ENCODE measurements around the gene C1orf21.
A peak's percentile ranks its signal among the peaks of the same experiment; 100 is the strongest.

The C1orf21 gene

DNA sequence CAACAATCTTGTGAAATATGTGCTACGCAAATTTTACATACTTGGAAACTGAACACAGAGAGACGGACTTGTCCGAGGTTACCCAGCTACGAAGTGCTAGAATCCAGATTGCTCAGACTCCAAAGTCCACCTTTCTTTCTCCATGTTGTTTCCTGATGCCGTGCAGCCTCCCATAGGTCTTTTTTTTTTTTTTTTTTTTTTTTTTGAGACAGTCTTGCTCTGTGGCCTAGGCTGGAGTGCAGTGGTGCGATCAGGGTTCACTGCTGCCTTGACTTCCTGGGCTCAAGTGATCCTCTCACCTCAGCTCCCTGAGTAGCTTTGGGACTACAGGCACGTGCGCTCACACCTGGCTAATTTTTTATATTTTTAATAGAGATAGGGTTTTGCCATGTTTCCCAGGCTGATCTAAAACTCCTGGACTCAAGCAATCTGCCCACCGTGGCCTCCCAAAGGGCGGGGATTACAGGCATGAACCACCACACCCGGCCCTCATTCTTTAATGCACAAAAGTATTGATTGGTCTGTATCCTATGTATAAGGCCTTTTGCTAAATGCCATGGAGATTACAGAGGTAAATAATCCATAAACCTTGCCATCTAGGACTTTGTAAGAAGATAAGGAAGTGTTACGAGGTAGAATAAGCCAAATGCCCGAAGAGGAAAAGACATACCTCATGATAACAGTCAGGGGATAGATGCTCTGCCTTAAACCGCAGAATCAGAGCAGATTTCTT, 92.8 kb downstream of the C1orf21 start:
- no peak for DNase-seq (ENCODE audit: low read depth, low spot score)
- H3K4me3 ChIP-seq (ENCODE audit: low read depth, low read length): no peak overlapping the region
- in situ Hi-C loops (cut with HindIII; ENCODE audit: low sequenced_read_pairs): no loop called here
- TF ChIP-seq, protein P1, sequence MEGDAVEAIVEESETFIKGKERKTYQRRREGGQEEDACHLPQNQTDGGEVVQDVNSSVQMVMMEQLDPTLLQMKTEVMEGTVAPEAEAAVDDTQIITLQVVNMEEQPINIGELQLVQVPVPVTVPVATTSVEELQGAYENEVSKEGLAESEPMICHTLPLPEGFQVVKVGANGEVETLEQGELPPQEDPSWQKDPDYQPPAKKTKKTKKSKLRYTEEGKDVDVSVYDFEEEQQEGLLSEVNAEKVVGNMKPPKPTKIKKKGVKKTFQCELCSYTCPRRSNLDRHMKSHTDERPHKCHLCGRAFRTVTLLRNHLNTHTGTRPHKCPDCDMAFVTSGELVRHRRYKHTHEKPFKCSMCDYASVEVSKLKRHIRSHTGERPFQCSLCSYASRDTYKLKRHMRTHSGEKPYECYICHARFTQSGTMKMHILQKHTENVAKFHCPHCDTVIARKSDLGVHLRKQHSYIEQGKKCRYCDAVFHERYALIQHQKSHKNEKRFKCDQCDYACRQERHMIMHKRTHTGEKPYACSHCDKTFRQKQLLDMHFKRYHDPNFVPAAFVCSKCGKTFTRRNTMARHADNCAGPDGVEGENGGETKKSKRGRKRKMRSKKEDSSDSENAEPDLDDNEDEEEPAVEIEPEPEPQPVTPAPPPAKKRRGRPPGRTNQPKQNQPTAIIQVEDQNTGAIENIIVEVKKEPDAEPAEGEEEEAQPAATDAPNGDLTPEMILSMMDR (IDR thresholded peaks at IDR 0.05; ENCODE audit: low read depth, low read length): no peak

DNA sequence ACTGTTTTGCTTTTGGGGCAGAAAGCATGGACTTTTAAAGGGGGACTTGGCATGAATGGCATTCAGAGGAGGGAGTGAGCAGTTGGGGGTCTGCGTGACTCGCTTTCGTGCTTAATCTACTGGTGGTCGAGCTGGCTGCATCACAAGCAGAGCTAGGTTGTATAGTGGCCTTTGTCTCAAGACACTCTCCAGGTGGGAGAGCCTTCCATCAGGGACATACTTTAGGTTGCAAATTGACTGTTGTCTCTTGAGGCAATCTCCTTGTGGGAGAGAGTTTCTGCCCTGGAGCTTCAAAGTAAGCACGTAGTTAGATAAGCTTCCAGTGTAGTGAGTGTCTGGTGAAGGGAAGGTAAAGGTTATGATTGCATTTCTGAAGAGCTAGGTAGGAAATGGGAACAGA, 93.9 kb downstream of the C1orf21 start:
- no peak overlapping the region for H3K4me3 ChIP-seq (ENCODE audit: low read depth, low read length)
- in situ Hi-C loops (cut with HindIII; ENCODE audit: low sequenced_read_pairs): no loop called here
- TF ChIP-seq, protein P1 (IDR thresholded peaks at IDR 0.05; ENCODE audit: low read depth, low read length): no peak
- DNase-seq (ENCODE audit: low read depth, low spot score): no peak

DNA sequence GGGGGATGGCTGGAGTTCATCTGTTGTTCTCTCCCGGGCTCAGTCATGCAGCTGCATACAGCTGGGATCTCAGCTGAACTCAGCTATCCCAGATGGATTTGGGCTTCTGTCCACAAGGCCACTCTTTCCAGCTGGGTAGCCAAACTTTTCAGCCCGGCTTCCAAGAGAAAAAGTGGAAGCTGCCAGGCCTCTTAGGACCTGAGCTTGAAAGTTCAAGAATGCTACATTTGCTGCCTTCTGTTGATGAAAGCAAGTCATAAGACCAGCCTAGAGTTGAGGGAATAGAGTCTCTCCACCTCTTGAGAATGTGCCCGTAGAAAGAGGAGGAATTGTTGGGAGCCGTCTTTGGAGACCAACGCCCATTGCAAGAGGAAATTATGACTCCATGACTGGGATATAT, 95.3 kb downstream of the C1orf21 start:
- DNase-seq (ENCODE audit: low read depth, low spot score): no peak
- in situ Hi-C loops (cut with HindIII; ENCODE audit: low sequenced_read_pairs): no loop called here
- TF ChIP-seq, protein P1 (IDR thresholded peaks at IDR 0.05; ENCODE audit: low read depth, low read length): no peak
- H3K4me3 ChIP-seq (ENCODE audit: low read depth, low read length): no peak overlapping the region

DNA sequence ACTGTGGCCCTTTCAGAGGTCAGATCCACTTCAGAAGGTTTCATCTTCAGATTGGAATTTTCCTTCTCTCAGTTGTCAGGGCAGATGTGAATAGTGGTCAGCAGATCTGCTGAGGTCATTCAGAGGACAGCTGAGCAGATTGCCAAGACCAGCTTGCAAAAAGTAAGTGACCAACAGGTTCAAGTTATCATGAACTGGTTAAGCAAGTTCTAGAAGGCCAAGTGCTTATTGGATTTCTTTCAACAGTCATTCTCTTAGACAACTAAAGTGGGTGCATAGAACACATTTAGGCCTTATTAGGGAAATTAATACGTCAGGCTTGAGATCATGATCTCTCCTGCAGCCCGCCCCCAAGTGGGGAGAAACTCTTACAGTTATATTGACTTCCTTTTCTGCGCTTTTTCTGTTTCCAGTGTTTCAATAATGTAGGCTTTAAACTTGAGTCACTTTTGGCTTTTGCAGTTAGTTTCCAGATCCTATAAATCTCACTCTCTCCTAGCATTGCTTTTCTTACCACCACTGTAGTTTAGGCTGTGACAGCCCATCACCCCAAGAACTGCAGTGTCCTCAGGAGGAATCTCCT, 96.4 kb downstream of the C1orf21 start:
- H3K4me3 ChIP-seq (ENCODE audit: low read depth, low read length): no peak overlapping the region
- DNase-seq (ENCODE audit: low read depth, low spot score): peak; percentile 38
- TF ChIP-seq, protein P1 (IDR thresholded peaks at IDR 0.05; ENCODE audit: low read depth, low read length): no peak
- in situ Hi-C loops (cut with HindIII; ENCODE audit: low sequenced_read_pairs): no loop called here

DNA sequence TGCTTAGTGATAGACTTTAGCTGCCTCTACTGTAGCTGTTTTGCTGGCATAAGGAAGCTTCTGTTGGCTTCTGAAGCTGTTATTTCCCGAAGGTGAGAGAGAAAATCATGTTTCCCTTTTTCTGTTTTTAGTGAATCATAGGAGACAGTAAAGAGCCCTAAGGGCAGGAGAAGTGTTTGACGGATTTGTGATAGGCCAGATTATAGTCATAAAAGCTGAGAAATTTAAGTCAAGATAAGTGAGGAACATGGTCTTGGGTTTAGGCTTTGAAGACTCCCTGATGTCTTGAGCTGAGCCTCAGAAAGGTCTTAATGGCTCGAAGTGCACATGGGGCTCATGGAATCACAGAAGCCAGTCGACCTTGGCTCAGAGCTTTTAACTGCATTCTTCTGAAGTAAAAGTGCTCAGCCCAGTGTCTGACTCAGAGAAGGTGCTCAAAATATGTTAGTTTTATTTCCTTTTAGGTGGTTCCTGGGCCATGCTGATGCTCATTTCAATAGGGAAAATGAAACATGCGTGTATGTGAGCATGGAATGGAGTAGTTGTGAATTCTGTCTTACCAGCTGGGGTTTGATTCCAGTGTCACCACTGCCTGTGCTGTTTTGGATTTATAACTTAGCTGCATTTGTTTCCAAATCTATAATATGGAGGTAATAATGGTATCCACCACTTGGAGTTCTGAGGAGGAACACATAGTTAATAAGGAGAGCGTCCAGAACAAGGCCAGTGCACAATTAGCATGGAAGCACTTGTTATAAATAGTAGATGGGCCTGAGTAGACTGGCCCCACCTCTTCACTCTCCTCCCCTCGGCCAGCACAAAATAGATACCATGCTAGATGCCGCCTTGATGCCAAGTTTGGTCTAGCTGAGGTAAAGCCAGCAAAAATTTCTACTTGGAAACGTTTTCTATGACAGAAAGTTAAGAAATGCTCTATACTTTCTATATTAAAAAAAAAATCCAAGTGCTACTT, 99.2 kb downstream of the C1orf21 start:
- TF ChIP-seq, protein P1 (IDR thresholded peaks at IDR 0.05; ENCODE audit: low read depth, low read length): no peak
- no peak overlapping the region for H3K4me3 ChIP-seq (ENCODE audit: low read depth, low read length)
- in situ Hi-C loops (cut with HindIII; ENCODE audit: low sequenced_read_pairs): no loop called here
- no peak for DNase-seq (ENCODE audit: low read depth, low spot score)

DNA sequence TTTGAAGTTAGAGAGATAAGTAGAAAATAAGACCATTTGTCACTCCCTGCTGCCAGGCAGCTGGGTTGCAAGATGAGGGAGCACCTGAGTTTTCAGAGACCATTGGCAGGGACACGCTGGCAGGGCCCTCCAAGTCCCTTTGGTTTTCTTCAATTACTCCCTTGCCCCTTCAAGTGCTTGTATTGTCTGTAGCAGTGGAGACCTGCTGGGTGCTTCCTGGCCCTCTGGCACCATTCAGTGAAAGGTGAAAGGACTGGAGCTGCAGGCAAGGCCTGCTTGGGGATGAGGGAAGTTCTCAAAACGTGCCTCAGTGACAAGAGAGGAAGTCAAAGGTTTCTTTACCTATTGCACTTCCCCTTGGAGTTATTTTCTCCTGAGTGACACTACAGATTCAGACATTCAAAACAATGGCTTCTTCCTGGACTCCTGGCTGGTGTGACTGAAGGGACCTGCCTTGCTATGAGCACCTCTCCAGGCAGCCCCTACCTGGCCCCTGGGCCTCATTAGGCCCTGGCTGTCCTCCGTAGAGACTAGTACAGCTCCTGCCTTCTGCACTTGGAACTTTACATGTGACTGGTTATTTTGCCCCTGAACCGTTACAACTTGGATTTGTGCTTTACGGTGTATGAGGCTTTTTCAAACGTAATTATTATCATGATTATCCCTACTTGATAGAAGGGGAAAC, 100.1 kb downstream of the C1orf21 start:
- TF ChIP-seq, protein P1 (IDR thresholded peaks at IDR 0.05; ENCODE audit: low read depth, low read length): no peak
- no peak overlapping the region for H3K4me3 ChIP-seq (ENCODE audit: low read depth, low read length)
- no peak for DNase-seq (ENCODE audit: low read depth, low spot score)
- in situ Hi-C loops (cut with HindIII; ENCODE audit: low sequenced_read_pairs): no loop called here

Data from astrocyte of the spinal cord (primary cell).